Central memory CD4-positive, alpha-beta T cell (primary cell): ENCODE results near the gene RCOR1.
"Not testable (repeated sequence)": the region's sequence is repeated elsewhere in the genome, so short reads cannot be mapped to it uniquely, and the experiment has no call there.

ENCODE experiments used
- DNase-seq: peaks from one replicate; pipeline ENCODE4 v3.0.0; 2022

The RCOR1 gene

DNA sequence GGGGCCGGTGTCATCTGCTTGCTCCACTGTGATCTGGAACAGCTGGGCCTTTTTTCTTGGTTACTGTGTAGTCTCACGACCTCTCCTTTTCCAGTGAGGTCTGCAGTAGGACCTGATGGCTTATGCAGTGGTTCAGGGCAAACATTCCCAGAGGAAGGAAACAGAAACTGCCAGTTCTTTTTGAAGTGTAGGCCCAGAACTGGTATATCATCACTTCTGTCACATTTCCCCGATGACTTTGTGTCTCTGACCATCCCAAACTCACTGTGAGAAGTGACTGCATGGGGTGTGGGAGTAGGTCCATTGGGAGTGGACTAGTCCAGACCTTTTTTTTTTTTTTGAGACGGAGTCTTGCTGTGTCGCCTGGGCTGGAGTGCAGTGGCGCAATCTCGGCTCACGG, 38.4 kb downstream of the RCOR1 start:
- no peak for DNase-seq

DNA sequence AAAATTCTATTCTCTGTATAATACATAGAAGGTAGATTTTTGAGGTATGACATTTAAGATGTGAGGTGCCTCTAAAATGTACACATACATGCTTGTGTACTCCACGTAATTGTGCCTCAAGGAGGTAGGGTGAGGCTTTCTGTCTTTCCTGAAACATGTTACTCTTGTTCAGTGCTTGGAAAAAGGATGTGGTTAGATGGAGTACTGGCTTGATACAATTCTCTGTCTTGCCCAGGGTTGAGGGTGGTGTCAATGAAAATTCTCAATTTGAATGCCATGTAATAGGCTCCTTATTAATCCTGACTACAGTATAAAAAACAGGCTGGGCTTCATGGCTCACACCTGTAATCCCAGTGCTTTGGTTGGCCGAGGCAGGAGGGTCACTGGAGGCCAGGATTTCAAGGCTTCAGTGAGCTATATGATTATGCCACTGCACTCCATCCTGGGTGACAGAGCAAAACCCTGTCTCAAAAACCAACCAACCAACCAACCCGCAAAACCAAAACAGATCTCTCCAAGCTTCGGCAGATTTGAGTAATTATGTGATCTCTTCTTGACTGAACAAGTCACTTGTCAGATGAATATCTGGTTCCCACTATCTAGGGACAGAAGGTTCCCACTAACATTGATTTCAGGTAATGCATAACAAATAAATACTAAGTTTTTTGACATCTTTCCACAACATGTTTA, 41.6 kb downstream of the RCOR1 start:
- no peak for DNase-seq

DNA sequence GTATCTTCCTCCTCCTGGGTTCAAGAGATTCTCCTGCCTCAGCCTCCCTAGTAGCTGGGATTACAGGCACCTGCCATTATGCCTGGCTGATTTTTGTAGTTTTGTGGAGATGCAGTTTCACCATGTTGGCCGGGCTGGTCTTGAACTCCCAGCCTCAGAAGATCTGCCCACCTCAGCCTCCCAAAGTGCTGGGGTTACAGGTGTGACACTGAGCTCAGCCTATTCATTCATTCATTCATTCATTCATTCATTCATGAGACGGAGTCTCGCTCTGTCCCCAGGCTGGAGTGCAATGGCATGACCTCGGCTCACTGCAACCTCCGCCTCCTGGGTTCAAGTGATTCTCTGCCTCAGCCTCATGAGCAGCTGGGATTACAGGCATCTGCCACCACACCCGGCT, 47.2 kb downstream of the RCOR1 start:
- not testable (repeated sequence) for DNase-seq

DNA sequence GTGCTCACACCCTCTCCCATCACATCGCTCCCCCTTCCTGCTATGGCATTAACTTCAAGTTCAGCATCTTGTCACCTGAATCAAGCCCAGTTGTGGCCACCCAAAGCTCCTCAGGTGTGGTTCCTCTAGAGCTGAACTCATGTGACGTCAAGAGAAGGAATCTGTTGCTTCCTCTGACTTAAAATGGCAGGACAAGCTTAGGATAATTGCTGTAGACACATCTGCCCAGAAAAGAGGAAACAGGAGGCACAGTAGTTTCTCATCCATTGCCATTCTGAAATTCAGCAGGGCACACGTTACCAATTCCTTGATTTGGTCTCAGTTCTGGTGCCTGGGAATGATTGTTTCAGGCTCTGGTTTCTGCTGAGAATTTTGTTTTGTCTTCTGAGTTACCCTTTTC, 52.1 kb downstream of the RCOR1 start:
- DNase-seq = no peak

DNA sequence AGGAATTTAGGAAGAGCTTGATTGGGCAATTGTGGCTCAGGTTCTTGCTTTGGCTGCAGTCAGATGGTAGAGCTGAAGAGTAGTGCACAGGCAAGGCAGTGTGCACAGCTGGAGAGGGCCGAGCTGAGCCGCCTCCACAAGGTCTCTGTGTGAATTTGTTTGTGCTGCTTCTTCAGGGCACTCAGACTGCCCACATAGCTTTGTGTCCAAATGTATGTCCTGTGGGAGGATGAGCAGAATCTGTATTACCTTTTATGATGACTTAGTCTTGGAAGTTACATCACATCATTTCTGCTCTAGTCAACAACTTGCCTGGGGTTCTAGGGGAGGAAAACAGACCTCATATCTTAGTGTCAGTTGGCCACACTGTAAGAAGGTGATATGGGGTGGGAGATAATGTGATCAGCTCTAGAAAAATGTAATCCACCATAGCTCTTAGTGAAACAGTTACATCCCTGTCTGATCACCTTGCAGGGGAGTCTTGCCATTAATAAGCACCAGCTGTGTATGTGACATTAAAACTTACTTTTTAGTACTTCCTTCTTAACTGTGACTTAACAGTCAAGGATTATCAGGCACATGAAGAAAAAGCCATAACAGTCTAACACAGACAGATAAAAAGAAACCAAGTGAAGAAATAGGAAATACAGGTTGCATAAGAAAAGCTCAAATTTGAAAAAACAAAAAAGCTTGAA, 53.4 kb downstream of the RCOR1 start:
- DNase-seq = no peak

DNA sequence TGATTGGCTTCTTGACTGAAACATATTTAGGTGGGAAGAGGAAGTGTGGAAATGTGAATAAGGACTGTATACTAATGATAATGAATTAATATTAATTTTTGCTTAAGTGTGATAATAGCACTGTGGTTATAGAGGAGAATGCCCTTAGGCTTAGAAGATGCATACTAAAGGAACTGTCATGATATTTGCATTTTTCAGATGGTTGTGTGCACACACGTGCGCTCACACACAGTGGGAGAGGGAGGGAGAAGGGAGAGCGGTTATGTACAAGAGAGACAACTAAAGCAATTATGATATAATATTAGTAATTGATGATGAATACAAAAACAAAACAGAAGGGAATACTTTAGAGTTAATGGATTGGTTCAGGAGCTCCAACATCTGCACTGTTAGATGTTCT, 54.2 kb downstream of the RCOR1 start:
- no peak for DNase-seq

DNA sequence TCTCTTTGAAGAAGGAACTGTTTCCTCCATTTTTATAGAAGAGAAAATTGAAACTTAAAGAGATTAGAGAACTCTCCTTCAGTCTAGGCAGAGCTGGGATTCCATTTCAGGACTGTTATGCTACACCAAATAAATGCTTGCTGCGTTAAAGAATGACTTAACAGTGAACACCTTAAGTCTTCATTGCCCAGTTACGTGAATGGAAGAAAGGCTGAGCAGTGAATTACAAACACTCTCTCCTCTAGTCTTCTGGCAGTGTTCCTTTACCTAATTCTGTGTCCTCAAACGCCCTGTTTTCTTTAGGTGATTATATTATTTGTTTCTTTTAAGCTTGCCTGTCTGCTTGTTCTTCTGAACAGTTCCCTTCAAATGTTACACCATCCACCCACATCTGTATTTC, 59.7 kb downstream of the RCOR1 start:
- no peak for DNase-seq

DNA sequence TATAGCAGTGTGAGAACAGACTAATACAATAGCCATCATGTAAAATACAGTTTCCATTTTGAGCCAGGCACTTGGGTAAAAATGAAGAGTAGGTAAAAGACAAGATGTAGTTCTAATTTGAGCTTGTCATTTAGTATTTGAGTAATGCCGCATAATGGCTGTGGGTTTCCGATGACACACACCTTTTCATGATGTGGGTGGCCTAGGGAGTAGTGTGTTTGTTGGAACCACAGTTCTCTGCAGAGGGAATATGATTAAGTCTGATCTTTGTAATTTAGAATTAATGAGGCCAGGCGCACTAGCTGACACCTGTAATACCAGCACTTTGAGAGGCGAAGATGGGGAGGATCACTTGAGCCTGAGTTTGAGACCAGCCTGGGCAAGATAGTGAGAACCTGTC, 61.8 kb downstream of the RCOR1 start:
- DNase-seq = no peak

DNA sequence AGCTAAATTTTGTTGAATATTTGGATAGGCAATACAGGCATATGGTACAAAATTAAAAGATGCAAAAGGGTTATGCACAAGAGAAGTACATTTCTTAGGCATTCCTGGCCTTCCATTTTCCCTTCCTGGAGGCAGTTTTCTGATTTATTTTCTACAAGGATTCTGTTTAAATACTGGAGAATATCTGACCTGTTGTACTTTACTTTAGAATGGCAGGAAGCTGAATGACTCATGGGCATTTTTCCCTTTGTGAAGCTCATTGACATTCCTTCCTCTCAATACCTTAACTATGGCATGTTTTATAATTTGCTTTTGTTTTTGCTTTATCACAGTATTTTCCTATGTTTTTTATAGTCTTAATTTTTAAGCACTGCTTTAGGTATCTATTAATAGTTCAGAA, 62.7 kb downstream of the RCOR1 start:
- no peak for DNase-seq

DNA sequence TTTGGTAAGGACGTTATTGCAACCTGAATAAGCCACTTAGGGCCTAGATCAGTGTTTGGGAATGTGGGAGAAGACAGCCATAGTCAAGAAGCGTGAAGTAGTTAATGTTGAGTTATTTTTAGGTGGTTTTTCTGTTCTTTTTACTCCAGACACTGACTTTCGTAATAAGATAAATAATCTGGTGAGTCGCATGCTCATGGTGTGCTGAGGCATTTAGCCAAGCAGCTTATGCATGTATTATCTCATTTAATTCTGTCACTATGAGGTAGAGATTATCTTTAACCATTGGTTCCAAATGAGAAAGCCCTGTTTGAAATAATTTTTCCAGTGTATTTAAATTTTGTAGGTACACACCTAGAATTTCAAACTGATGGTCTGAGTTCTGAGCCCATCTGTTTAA, 67.3 kb downstream of the RCOR1 start:
- DNase-seq = no peak

DNA sequence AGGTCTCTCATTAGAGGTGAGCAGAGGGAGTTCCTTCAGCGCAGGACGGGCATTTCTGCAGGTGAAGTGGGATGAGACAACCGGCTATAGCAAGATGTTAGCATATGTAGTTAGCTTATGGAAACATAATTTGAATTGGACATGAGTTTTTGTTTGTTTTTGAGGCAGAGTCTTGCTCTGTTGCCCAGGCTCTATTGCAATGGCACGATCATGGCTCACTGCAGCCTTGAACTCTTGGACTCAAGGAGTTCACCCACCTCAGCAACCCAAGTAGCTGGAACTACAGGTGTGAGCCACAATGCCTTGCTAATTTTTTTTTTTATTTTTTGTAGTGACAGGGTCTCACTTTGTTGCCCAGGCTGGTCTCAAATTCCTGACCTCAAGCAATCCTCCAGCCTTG, 69.2 kb downstream of the RCOR1 start:
- no peak for DNase-seq

DNA sequence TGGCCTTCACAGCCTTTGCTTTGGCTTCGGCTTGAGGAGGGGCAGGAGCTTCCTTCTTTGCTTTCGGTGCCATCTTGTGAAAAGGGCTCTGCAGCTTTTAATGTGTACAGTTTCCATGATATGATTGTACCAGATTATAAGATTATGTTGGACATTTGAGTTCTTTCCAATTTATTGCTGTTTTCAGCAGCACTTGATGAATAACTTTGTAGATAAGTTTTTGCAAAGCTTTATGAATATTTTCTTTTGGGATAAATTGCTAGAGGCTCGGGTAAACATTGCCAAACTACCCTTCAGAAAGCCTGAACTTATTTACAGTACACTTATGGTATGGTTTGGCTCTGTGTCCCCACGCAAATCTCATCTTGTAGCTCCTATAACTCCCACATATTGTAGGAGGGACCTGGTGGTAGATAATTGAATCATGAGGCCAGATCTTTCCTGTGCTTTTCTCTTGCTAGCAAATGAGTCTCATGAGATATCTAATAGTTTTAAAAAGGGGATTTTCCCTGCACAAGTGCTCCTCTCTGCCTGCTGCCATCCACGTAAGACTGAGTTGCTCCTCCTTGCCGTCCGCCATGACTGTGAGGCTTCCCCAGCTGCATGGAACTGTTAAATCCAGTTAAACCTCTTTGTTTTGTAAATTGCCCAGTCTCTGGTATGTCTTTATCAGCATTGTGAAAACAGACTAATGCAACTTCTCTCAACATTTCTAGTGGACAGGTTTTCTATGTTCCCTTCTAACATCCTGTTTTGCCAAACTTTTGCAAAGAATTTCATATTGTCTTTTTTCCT, 70.4 kb downstream of the RCOR1 start:
- DNase-seq = no peak

DNA sequence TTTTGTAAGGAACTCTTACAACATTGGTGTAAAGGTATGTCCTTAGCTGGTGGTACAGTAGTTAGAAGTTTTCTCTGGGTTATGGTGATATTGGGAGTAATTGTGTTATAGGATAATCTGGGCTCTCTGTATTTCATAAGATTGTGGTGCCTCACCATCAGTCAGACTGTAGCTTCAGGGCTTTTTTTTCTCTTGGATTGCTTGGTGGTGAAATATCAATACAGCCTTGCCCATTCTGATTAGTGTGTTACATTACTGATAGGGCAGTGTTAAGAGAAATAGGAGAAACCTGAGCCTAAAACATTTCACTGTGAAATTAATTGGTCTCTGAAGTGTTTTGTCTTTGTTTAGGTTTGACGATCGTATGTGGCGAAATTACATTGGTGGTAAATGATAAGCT, 71.0 kb downstream of the RCOR1 start:
- DNase-seq = no peak

DNA sequence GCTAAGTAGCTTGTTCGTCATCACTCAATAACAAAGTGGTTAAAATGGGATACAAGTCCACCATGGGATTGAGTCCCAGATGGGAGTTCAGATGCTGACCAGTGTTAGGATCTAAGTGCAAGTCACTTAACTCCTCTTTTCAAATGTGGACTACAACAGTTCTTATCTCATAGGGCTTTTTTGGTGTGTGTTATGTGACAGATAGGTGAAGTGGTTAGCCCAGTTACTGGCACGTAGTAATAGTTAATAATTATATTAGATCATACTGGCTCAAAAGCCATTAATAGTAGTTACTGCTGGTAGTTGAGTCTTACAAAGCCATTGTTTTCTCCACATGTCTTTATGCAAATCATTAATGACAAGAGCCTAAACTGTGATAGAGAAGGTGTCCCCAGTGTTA, 73.2 kb downstream of the RCOR1 start:
- DNase-seq = no peak

DNA sequence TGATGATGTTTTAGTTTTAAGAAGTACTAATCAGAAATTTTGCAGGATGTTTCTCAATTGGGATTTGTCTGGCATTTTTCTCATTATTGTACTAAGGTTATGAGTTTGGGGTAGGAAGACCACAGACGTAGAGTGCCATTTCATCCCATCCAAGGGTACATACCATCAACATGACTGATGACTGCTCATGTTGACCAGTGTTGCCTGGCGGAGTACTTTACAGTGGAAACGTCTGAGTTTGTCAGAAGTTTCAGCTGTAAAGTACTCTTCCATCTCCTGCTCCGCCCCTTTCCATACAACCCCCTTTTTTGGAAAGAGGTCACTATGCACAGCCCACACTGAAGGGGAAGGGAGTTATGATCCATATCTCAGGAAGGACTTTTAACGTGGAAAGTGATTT, 74.2 kb downstream of the RCOR1 start:
- no peak for DNase-seq

DNA sequence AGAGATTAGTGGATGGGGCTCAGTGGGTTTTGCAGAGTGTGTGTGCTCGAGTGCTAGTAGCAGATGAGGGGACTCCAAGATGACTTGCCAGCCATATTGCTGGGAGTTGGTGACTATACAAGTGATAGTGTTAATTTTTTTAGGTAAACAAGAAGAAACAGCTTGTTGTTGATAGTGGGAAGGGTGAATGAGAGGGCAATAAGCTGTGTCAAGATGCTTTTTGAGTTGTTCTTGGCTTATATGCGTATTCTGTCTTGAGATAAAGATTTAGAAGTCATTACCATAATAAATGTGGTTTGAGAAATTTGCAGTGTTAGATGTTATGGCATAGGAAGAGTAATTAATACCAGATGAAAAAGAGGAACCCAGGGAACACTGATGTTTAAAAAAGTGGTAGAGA, 75.3 kb downstream of the RCOR1 start:
- no peak for DNase-seq

DNA sequence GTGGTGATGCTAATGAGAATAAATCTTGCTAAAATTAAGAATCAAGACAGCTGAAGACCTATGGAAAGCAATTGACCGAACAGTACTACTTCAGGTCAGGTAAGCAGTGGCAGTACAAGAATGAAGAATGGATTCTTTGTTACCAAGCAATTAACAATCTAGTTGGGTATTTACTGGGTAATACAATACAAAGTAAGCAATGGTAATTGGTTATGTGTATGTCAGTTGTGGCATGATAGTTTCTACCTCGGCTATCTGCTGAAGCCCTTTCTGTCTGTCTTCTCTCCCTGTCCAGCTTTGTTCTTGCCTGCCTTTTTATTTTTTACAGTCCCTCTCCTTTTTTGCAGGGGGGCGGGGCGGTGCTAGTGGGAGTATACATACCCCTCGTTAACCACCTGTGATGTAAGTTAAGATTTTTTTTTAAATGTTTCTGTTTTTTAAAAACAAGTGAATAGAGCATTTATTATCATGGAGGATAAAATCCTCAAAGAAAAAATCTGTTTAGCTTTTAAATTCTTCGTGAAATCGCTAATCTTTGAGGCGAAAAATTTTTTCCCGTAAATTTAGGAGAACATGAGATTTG, 75.9 kb downstream of the RCOR1 start:
- no peak for DNase-seq

DNA sequence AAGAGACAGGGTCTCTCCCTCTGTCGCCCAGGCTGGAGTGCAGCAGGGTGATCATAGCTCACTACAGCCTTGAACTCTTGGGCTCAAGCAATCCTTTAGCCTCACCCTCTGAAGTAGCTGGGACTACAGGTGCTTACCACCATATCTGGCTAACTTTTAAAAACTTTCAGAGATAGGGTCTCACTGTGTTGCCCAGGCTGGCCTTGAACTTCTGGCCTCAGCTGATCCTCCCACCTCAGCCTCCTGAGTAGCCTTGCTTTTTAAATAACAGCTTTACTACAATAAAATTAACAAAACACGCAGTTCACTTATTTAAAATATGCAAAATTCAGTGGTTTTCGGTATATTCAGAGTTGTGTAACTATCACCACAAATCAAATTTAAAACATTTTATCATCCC, 79.0 kb downstream of the RCOR1 start:
- no peak for DNase-seq

DNA sequence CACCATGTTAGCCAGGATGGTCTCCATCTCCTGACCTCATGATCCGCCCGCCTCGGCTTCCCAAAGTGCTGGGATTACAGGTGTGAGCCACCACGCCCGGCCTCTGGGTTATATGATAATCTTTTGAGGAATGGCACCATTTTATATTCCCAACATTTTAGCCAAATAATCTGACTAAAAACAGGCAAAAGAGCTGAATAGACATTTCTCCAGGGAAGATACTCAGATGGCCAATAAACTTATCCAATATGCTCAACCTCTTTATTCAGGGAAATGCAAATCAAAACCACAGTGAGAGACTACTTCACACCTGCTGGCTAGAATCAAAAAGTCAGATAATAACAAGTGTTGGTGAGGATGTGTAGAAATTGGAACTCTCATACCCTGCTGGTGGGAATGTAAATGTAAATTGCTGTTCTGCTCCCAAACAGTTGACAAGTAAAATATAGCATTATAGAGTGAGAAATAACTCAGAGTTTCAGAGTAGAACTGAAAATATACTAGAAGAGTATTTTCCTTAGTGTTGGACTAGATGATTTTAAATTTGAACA, 80.0 kb downstream of the RCOR1 start:
- no peak for DNase-seq

DNA sequence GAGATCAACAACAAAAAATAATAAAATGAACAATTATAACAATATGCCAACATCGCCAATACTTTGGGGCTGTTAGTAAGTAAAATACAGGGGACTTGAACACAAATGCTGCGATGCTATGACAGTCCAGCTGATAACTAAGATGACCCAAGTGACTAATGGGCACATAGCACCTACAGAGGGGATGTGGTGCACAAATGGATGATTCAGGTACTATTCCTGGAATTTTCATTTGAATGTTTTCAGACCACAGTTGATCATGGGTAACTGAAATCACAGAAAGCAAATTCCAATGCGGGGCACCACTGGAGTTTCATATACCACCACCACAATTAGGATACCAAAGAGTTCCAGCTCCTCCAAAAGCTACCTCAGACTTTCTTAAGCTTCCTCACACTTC, 82.9 kb downstream of the RCOR1 start:
- no peak for DNase-seq

DNA sequence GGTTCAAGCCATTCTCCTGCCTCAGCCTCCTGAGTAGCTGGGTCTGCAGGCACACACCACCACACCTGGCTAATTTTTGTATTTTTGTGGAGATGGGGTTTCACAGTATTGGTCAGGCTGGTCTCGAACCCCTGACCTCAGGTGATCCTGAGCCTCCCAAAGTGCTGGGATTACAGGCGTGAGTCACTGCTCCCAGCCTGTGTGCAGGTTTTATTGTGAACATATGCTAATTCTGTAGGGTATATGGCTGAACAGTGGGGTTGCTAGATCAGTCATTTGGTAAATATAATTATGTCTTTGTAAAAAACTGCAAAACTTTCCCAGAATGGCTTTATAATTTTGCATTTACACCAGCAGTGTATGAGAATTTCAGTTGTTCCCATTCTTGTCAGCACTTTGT, 85.9 kb downstream of the RCOR1 start:
- DNase-seq = no peak

DNA sequence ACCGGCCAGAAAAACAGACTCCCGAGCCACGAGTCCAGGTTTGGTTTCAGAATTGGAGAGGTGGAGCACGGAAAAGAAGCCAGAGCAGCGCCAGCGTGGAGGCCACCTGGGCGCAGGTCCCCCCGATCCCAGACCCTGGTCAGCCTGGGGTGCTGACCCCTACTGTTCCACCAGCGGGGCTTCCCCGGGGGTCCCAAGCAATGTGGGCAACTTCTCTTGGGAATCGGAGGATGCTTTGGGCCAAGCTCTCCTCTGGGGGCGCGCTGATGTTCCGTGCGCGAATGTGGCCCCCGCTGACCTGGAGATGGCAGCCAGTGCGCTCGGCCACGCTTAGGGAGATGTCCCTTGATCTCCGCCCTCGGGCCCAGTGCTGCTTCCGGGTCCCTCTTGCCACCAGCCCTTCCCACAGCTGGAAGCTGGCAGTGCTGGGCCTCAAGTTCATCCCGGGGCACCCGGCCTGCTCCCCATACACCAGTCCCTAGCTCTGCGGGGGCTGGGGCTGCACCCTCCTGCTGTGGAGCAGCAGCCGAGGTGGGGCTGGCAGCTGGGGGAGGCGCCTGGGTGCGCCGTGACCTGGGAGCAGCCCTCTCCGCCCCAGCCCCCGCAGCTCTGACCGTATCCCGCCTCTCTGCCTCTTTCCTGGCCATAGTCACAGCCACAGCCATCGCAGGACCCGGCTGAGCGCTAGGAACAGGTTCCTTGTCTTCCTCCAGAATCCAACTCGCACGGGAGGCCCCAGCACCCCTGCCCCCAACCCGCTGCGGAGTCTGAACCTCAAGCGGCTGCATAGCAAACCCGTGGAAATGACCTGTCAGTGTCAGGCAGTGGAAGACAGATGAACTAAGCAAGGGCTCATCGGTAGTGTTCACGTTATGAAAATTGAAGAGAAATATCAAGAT, 91.2 kb downstream of the RCOR1 start:
- DNase-seq = no peak
